ENCODE measurements around the gene ANKRD29.

ANKRD29 gene

DNA sequence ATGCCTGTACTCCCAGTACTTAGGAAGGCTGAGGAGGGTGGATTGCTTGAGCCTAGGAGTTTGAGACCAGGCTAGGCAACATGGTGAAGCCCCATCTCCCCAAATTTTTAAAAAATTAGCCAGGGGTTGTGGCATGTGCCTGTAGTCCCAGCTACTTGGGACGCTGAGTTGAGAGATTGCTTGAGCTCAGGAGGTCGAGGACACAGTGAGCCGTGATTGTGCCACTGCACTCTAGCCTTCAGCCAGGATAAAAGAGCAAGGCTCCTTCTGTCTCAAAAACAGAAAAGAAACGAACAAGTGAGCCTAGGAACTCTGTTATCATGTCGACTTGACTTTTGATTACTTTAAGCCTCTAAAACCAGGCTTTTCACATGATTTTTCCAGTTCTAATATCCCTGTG is 90.1 kb downstream of the ANKRD29 start:
- H2BK12ac ChIP-seq (ENCODE audit: low read length), result no peak overlapping the region
- no peak overlapping the region for H2BK120ac ChIP-seq (ENCODE audit: low read depth, low read length)
- no peak overlapping the region for H3K27ac ChIP-seq (replicated peaks; ENCODE audit: low read length)
- no peak overlapping the region for H3K4ac ChIP-seq (ENCODE audit: low read length)
- H2AK5ac ChIP-seq (ENCODE audit: low read depth, low read length), result no peak overlapping the region
- H3K18ac ChIP-seq (ENCODE audit: low read length), result no peak overlapping the region
- H2BK5ac ChIP-seq (ENCODE audit: low read length), result no peak overlapping the region
- no peak overlapping the region for H2AFZ ChIP-seq (ENCODE audit: low read length)
- no peaks in the 10 kb centered on the region for H3K9me3 ChIP-seq (replicated peaks in 1 of 2; ENCODE audit: control insufficient read depth in 2 of 2, insufficient read depth in 1 of 2, low read depth in 1 of 2, low read length in 2 of 2)
- no CpG with 5 or more reads among the region's 5 CpGs for WGBS, 2 donors (ENCODE audit: extremely low coverage in 2 of 2, insufficient read length in 2 of 2, insufficient replicate concordance in 1 of 2)
- no peak overlapping the region for H4K8ac ChIP-seq (ENCODE audit: low read depth, low read length)
- H3K14ac ChIP-seq (ENCODE audit: low read length), result no peak overlapping the region
- H3K4me3 ChIP-seq (ENCODE audit: low read length in 2 of 2), result no peak overlapping the region
- no peak overlapping the region for H3K9ac ChIP-seq (ENCODE audit: low read depth, low read length, poor library complexity)
- no peaks in the 10 kb centered on the region for H3K79me1 ChIP-seq (ENCODE audit: low read depth, low read length)
- peaks cover 14 to 67% of the 10 kb centered on the region in 2 donors for H3K36me3 ChIP-seq (replicated peaks in 1 of 2; ENCODE audit: control insufficient read depth in 2 of 2, insufficient read depth in 2 of 2, low read length in 2 of 2)
- H4K91ac ChIP-seq (ENCODE audit: low read depth, low read length, poor library complexity), result no peak overlapping the region
- no peak overlapping the region for H3K23ac ChIP-seq (ENCODE audit: low read depth, low read length, poor library complexity)
- no peak for DNase-seq (ENCODE audit: low spot score)
- no peak overlapping the region for H3K4me2 ChIP-seq (ENCODE audit: insufficient read depth, low read length, poor library complexity, severe bottlenecking)
- no peaks in the 10 kb centered on the region for H3K27me3 ChIP-seq (ENCODE audit: control insufficient read depth in 3 of 3, insufficient read depth in 3 of 3, low read depth in 1 of 3, low read length in 3 of 3)
- H2BK15ac ChIP-seq (ENCODE audit: low read length), result no peak overlapping the region
- peaks cover 3 to 4% of the 10 kb centered on the region in 2 donors for H3K4me1 ChIP-seq (ENCODE audit: control insufficient read depth in 2 of 2, insufficient read depth in 1 of 2, low read depth in 1 of 2, low read length in 2 of 2)

- Histone ChIP-seq H2AFZ (ENCODE audit: low read length) (no peak overlapping the region), H2BK12ac (ENCODE audit: low read length) (no peak overlapping the region), H3K27ac (replicated peaks; ENCODE audit: low read length) (no peak overlapping the region), H2BK120ac (ENCODE audit: low read depth, low read length) (no peak overlapping the region), H3K36me3 (replicated peaks in 1 of 2; ENCODE audit: control insufficient read depth in 2 of 2, insufficient read depth in 2 of 2, low read length in 2 of 2) (peaks cover 14 to 73% of the 10 kb centered on the region in 2 donors), H2BK5ac (ENCODE audit: low read length) (no peak overlapping the region), H4K8ac (ENCODE audit: low read depth, low read length) (no peak overlapping the region), H3K79me1 (ENCODE audit: low read depth, low read length) (no peaks in the 10 kb centered on the region), H3K9ac (ENCODE audit: low read depth, low read length, poor library complexity) (no peak overlapping the region), H2AK5ac (ENCODE audit: low read depth, low read length) (no peak overlapping the region), H3K4me2 (ENCODE audit: insufficient read depth, low read length, poor library complexity, severe bottlenecking) (no peak overlapping the region), H3K14ac (ENCODE audit: low read length) (no peak overlapping the region), H3K23ac (ENCODE audit: low read depth, low read length, poor library complexity) (no peak overlapping the region), H2BK15ac (ENCODE audit: low read length) (no peak overlapping the region), H3K9me3 (replicated peaks in 1 of 2; ENCODE audit: control insufficient read depth in 2 of 2, insufficient read depth in 1 of 2, low read depth in 1 of 2, low read length in 2 of 2) (no peaks in the 10 kb centered on the region), H3K4me1 (ENCODE audit: control insufficient read depth in 2 of 2, insufficient read depth in 1 of 2, low read depth in 1 of 2, low read length in 2 of 2) (peaks cover 3 to 4% of the 10 kb centered on the region in 2 donors), H3K27me3 (ENCODE audit: control insufficient read depth in 3 of 3, insufficient read depth in 3 of 3, low read depth in 1 of 3, low read length in 3 of 3) (no peaks in the 10 kb centered on the region), H3K4me3 (ENCODE audit: low read length in 2 of 2) (no peak overlapping the region), H3K4ac (ENCODE audit: low read length) (no peak overlapping the region), H3K18ac (ENCODE audit: low read length) (no peak overlapping the region), H4K91ac (ENCODE audit: low read depth, low read length, poor library complexity) (no peak overlapping the region)
- no peak for DNase-seq (ENCODE audit: low spot score)
- WGBS, 2 donors (ENCODE audit: extremely low coverage in 2 of 2, insufficient read length in 2 of 2, insufficient replicate concordance in 1 of 2), result no CpG with 5 or more reads among the region's 2 CpGs
Observed at GRCh38 chr18:23572012-23572411, 90.7 kb downstream of the ANKRD29 start.

GRCh38 chr18:23570912-23571504 is 91.7 kb downstream of the ANKRD29 start:
- Histone ChIP-seq H4K91ac (ENCODE audit: low read depth, low read length, poor library complexity) (no peak overlapping the region), H3K27me3 (ENCODE audit: control insufficient read depth in 3 of 3, insufficient read depth in 3 of 3, low read depth in 1 of 3, low read length in 3 of 3) (no peaks in the 10 kb centered on the region)

DNA sequence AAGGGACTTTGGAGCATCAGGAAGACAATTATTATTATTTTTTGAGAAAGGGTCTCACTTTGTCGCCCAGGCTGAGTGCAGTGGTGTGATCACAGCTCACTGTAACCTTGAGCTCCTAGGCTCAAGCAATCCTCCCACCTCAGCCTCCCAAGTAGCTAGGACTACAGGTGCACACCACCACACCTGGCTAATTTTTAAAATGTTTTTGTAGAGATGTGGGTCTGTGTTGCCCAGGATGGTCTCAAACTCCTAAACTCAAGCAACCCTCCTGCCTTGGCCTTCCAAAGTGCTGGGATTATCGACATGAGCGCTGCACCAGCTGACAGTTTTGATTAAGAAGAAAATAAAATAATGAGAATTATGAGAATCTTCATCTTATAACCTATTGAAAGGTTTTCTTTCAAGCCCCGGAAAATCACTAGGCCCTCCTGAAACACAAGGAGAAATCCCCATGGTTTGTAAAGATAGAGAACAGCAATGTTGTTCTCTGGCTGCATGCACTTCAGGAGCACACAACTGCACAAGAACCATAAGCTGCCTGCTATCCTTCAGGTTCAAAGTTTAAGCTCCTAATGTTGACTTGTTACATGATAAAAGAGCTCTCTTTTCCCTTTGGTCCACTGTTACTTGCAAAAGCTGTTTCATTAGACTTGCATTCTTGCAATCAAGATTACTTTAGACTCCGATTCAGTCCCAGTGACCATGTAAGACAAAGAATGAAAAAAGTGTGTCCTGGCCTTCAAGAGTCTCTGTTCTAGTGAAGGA is 93.2 kb downstream of the ANKRD29 start:
- Histone ChIP-seq H3K4me3 (ENCODE audit: low read length in 2 of 2) (no peak overlapping the region), H3K4me1 (ENCODE audit: control insufficient read depth in 2 of 2, insufficient read depth in 1 of 2, low read depth in 1 of 2, low read length in 2 of 2) (peaks cover 3 to 4% of the 10 kb centered on the region in 2 donors), H3K36me3 (replicated peaks in 1 of 2; ENCODE audit: control insufficient read depth in 2 of 2, insufficient read depth in 2 of 2, low read length in 2 of 2) (peaks cover 9 to 86% of the 10 kb centered on the region in 2 donors), H4K91ac (ENCODE audit: low read depth, low read length, poor library complexity) (no peak overlapping the region), H3K27me3 (ENCODE audit: control insufficient read depth in 3 of 3, insufficient read depth in 3 of 3, low read depth in 1 of 3, low read length in 3 of 3) (no peaks in the 10 kb centered on the region), H2BK5ac (ENCODE audit: low read length) (no peak overlapping the region), H3K23ac (ENCODE audit: low read depth, low read length, poor library complexity) (no peak overlapping the region), H3K9ac (ENCODE audit: low read depth, low read length, poor library complexity) (no peak overlapping the region), H3K18ac (ENCODE audit: low read length) (no peak overlapping the region), H3K9me3 (replicated peaks in 1 of 2; ENCODE audit: control insufficient read depth in 2 of 2, insufficient read depth in 1 of 2, low read depth in 1 of 2, low read length in 2 of 2) (no peaks in the 10 kb centered on the region), H3K4ac (ENCODE audit: low read length) (no peak overlapping the region), H3K14ac (ENCODE audit: low read length) (no peak overlapping the region), H2BK120ac (ENCODE audit: low read depth, low read length) (no peak overlapping the region), H3K4me2 (ENCODE audit: insufficient read depth, low read length, poor library complexity, severe bottlenecking) (no peak overlapping the region), H2BK15ac (ENCODE audit: low read length) (no peak overlapping the region), H2BK12ac (ENCODE audit: low read length) (no peak overlapping the region), H2AFZ (ENCODE audit: low read length) (no peak overlapping the region), H3K79me1 (ENCODE audit: low read depth, low read length) (no peaks in the 10 kb centered on the region), H3K27ac (replicated peaks; ENCODE audit: low read length) (no peak overlapping the region), H4K8ac (ENCODE audit: low read depth, low read length) (no peak overlapping the region), H2AK5ac (ENCODE audit: low read depth, low read length) (no peak overlapping the region)
- no peak for DNase-seq (ENCODE audit: low spot score)
- WGBS, 2 donors (ENCODE audit: extremely low coverage in 2 of 2, insufficient read length in 2 of 2, insufficient replicate concordance in 1 of 2), result no CpG with 5 or more reads among the region's 5 CpGs

More at GRCh38 chr18:23570912-23571504, 91.7 kb downstream of the ANKRD29 start:
- no peak overlapping the region for H3K4me3 ChIP-seq (ENCODE audit: low read length in 2 of 2)
- no peak overlapping the region for H2AFZ ChIP-seq (ENCODE audit: low read length)
- H3K4ac ChIP-seq (ENCODE audit: low read length), result no peak overlapping the region
- H2BK5ac ChIP-seq (ENCODE audit: low read length), result no peak overlapping the region
- H3K4me1 ChIP-seq (ENCODE audit: control insufficient read depth in 2 of 2, insufficient read depth in 1 of 2, low read depth in 1 of 2, low read length in 2 of 2), result peaks cover 3 to 4% of the 10 kb centered on the region in 2 donors
- no peak overlapping the region for H3K23ac ChIP-seq (ENCODE audit: low read depth, low read length, poor library complexity)
- no peak overlapping the region for H3K4me2 ChIP-seq (ENCODE audit: insufficient read depth, low read length, poor library complexity, severe bottlenecking)
- no peaks in the 10 kb centered on the region for H3K79me1 ChIP-seq (ENCODE audit: low read depth, low read length)
- H2BK15ac ChIP-seq (ENCODE audit: low read length), result no peak overlapping the region
- H2AK5ac ChIP-seq (ENCODE audit: low read depth, low read length), result no peak overlapping the region
- no peak overlapping the region for H3K14ac ChIP-seq (ENCODE audit: low read length)
- WGBS, 2 donors (ENCODE audit: extremely low coverage in 2 of 2, insufficient read length in 2 of 2, insufficient replicate concordance in 1 of 2), result no CpG with 5 or more reads among the region's 3 CpGs
- no peak overlapping the region for H3K18ac ChIP-seq (ENCODE audit: low read length)
- H3K9me3 ChIP-seq (replicated peaks in 1 of 2; ENCODE audit: control insufficient read depth in 2 of 2, insufficient read depth in 1 of 2, low read depth in 1 of 2, low read length in 2 of 2), result no peaks in the 10 kb centered on the region
- H3K36me3 ChIP-seq (replicated peaks in 1 of 2; ENCODE audit: control insufficient read depth in 2 of 2, insufficient read depth in 2 of 2, low read length in 2 of 2), result peaks cover 12 to 78% of the 10 kb centered on the region in 2 donors
- DNase-seq (ENCODE audit: low spot score), result no peak
- H2BK12ac ChIP-seq (ENCODE audit: low read length), result no peak overlapping the region
- no peak overlapping the region for H3K27ac ChIP-seq (replicated peaks; ENCODE audit: low read length)
- H4K8ac ChIP-seq (ENCODE audit: low read depth, low read length), result no peak overlapping the region
- H3K9ac ChIP-seq (ENCODE audit: low read depth, low read length, poor library complexity), result no peak overlapping the region
- H2BK120ac ChIP-seq (ENCODE audit: low read depth, low read length), result no peak overlapping the region
